Cardiac septum (tissue), 1 donor: ENCODE data around the gene ATP7A. TPM values are rescaled to one million over a fixed set of nuclear protein-coding genes. Genes with fewer than 3 reads are reported as not detected.
"Not testable (repeated sequence)": the region's sequence is repeated elsewhere in the genome, so short reads cannot be mapped to it uniquely, and the experiment has no call there.

Experiments
- DNase-seq: peaks from one replicate; pipeline ENCODE4 v3.0.0-alpha.2; 2020; ENCODE audit warnings: low spot score
- intact Hi-C: fragments of 100-400 bp; cut with DNase I; formaldehyde crosslinking; loops from one replicate; pipeline ENCODE4 v1.14.0; 2022
- total RNA-seq: library from RNA; stranded (reverse); fragmentation: NEBNext Ultra II Directional; extraction: Animal tissue kit (Norgen Biotek cat#: 25700); gene quantifications from one replicate; pipeline ENCODE4 v1.2.1, GENCODE V29; 2021
- donor health status: DM: no; HTN: no; CAD: no.

The ATP7A gene
- total RNA-seq, 1 donor from 2014 or later = 6.6 TPM

- intact Hi-C loops = no loop called here
- no peak for DNase-seq
Measured at GRCh38 chrX:78019586-78020483, 109.3 kb downstream of the ATP7A start.

- intact Hi-C loops = no loop called here
- no peak for DNase-seq
Measured at GRCh38 chrX:78024349-78025059, 114.0 kb downstream of the ATP7A start.

- DNase-seq = no peak
- intact Hi-C loops = no loop called here
Measured at GRCh38 chrX:78027798-78028197, 117.3 kb downstream of the ATP7A start.

GRCh38 chrX:78029663-78030062, 119.2 kb downstream of the ATP7A start:
- no peak for DNase-seq
- intact Hi-C loops = no loop called here

DNA sequence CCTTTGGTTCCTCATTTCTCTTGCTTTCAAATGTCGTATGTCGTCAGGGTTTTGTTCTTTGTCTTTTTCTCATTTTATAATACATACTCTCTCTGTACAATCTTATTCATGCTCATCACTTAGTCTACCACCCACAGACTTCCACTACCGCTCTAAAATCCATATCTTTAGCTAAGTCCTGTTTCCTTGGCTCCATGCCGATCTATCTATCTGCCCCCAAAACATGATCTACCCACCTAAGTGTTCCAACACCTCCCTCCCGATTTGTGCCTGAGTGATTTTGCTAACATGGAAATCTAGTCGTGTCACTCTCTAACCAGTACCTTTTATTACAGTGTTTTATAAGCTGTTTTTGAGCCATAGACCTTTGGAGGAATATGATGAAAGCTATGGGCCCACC, 124.6 kb downstream of the ATP7A start:
- intact Hi-C loops = no loop called here
- DNase-seq = no peak

DNA sequence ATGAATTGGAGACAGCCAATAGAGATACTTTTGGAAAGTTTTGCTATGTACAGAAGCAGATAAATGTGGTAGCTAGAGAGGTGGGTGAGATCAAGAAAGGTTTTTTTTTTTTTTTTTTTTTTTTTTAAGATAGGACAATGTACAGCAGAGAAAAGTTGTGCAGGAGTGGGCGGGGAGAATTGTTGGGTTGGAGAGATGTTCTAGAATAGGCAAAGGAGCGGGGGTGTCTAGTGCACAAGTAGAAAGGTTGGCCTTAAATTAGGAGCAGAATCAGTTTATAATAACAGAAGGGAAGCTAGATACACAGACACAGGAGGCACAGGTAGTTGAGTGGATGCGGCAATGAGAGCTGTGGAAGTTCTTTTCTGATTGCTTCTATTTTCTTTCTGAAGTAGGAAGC, 127.4 kb downstream of the ATP7A start:
- intact Hi-C loops = no loop called here

GRCh38 chrX:78042601-78043000, 132.1 kb downstream of the ATP7A start:
- no peak for DNase-seq
- intact Hi-C loops = no loop called here

More for the DNA sequence above, 127.4 kb downstream of the ATP7A start:
- DNase-seq = no peak

DNA sequence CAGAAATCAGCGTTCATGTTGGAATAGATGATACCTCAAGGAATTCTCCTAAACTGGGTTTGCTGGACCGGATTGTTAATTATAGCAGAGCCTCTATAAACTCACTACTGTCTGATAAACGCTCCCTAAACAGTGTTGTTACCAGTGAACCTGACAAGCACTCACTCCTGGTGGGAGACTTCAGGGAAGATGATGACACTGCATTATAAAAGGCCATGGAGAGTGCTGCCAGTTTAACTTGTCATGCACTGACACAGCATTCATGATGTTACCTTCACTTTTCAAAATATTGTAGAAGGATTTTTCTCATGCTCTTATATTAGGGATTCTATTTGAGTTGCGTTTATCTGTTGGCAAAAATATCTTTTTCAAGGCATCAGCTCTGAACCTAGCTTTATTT, 135.9 kb downstream of the ATP7A start:
- intact Hi-C loops = no loop called here
- DNase-seq = no peak

DNA sequence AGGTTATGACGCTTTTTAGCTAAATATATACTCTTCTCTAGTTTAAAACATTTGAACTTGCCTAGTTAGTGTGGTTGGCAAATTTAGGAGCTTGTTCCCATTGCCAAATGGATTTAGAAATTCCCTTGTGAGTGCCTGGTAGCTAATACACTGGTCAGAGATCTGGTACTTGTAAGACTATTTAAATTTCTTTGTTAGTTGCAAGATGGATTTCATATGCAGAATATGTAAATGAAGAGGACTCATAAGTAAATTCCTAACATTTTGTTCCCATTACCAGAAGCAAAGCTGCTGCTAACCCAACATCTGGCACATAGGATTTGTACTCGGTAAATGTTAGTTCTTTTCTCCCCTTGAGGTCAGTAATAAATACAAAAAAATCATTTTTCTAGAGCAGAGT, 137.6 kb downstream of the ATP7A start:
- no peak for DNase-seq
- intact Hi-C loops = no loop called here

- DNase-seq = no peak
- intact Hi-C loops = no loop called here
Measured at GRCh38 chrX:78063687-78064086, 153.2 kb downstream of the ATP7A start.

DNA sequence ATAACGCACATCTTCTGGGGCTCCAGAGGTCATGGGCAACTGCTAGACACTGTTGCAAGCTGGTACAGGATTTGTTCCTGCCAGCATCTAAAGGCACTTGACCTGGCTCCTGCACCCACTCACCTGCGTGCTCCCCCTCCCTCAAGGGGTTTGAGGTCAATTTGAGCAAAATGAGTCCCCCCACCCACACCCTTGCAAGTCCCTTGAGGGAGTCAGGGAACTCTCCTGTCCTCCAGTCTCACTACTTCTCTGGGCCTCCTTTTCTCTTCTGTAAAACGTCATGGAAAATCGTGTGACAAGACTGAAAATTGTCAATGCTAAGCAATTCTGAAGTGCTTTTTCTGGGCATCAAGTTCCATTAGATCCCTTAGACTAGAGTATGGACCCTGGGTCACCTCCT, 153.7 kb downstream of the ATP7A start:
- intact Hi-C loops = no loop called here
- no peak for DNase-seq

- DNase-seq, intact Hi-C loops: not testable (repeated sequence)
Measured at GRCh38 chrX:78064698-78065601, 154.5 kb downstream of the ATP7A start.

DNA sequence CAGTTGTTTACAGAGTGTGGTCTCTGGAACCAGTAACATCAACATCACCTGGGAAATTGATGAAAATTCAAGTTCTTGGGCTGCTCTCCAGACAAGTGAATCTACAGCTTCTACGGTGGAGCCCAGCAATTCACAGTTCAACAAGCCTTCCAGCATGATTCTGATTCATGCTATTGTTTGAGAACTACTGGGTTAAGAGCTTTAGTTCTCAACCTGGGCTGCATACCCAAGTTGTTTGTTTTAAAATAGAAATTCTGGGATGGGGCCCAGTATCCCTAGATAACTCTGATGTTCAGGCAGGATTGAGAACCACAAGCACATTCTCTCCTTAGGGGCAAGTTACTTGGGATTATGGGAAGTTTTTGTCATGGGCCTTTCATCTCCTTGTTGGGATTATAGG, 155.6 kb downstream of the ATP7A start:
- intact Hi-C loops = no loop called here
- DNase-seq = no peak

- intact Hi-C loops = no loop called here
- DNase-seq = no peak
Measured at GRCh38 chrX:78071331-78071730, 160.8 kb downstream of the ATP7A start.

- DNase-seq, intact Hi-C loops: not testable (repeated sequence)
Measured at GRCh38 chrX:78073147-78074077, 162.9 kb downstream of the ATP7A start.

- no peak for DNase-seq
- intact Hi-C loops = no loop called here
Measured at GRCh38 chrX:78074088-78074487, 163.6 kb downstream of the ATP7A start.

GRCh38 chrX:78075787-78076389, 165.4 kb downstream of the ATP7A start:
- intact Hi-C loops = no loop called here
- DNase-seq = no peak

- intact Hi-C loops, DNase-seq: not testable (repeated sequence)
Measured at GRCh38 chrX:78081413-78081812, 170.9 kb downstream of the ATP7A start.
